HG03457 (cell line): ENCODE data around the gene BSCL2.
"Not testable (repeated sequence)": the region's sequence is repeated elsewhere in the genome, so short reads cannot be mapped to it uniquely, and the experiment has no call there.

Experiments
- ATAC-seq: cut with Tn5 transposase; IDR thresholded peaks from one replicate; pipeline ENCODE4 v1.9.1; 2021; ENCODE audit warnings: moderate number of reproducible peaks; ENCODE audit not compliant: unreplicated experiment

Gene BSCL2

DNA sequence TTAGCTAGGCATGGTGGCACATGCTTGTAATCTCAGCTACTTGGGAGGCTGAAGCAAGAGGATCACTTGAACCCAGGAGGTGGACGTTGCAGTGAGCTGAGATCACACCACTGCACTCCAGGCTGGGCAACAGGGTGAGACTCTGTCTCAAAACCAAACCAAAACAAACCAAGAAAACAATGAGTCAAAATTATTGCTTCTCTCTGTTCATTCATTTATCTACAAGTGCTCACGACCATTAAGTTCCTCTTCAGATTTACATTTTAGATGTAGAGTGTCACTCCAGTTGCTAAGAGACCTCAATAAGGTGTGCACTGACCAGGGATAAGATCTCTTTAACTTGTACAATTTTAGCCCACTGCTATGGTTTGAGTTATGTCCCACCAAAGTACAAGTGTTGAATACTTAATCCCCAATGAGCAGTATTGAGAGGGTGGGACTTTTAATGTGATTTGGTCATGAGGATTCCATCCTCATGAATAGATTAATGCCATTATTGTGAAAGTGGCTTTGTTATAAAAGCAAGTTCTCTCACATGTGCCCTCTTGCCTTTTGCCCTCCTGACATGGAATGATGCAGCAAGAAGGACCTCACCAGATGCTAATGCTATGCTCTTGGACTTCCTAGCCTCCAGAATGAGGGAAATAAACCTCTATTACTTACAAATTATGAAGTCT is 12.2 kb upstream of the BSCL2 start:
- ATAC-seq: no peak

DNA sequence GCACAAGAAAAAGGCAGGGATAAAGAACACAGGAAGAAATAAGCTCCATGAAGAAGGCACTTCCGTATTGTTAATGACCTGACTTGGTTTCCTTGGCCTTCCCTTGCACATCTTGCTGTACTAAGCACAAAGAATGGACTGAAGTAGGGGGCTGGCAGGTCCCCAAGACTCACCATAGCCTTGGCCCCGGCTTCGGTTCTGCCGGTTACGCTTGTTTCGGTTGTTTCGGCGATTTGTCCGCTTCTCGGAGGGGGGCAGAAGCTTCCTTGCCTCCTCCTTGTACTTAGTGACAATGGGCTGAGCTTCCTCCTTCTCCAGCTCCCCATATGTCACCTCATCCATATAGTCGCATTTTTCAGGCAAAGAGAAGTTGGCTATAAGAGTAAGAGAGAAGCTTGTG is 9.6 kb upstream of the BSCL2 start:
- no peak for ATAC-seq

GRCh38 chr11:62716206-62716605 is 9.0 kb upstream of the BSCL2 start:
- ATAC-seq: no peak

GRCh38 chr11:62715150-62716130 is 8.2 kb upstream of the BSCL2 start:
- ATAC-seq: no peak

DNA sequence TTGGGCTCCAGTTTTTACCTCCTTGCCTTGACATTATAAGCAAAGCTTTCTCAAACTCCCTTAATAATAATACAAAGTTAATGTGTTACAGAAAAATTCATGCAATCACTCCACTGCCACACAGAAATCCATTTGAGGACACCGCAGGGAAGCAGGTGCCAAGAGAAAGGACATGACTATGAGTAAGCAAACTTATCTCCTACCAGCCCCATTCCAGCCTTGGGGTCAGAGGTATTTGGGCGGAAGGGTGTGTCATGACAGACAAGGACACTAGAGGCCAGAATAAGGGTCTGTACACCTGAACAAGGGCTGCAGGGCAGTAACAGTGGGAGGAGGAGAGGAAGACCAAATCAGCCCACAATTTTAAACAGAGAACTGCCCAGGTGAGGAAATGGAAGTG is 6.1 kb upstream of the BSCL2 start:
- ATAC-seq: no peak

- ATAC-seq: no peak
These were observed 5.6 kb upstream of the BSCL2 start for GRCh38 chr11:62712861-62713260.

DNA sequence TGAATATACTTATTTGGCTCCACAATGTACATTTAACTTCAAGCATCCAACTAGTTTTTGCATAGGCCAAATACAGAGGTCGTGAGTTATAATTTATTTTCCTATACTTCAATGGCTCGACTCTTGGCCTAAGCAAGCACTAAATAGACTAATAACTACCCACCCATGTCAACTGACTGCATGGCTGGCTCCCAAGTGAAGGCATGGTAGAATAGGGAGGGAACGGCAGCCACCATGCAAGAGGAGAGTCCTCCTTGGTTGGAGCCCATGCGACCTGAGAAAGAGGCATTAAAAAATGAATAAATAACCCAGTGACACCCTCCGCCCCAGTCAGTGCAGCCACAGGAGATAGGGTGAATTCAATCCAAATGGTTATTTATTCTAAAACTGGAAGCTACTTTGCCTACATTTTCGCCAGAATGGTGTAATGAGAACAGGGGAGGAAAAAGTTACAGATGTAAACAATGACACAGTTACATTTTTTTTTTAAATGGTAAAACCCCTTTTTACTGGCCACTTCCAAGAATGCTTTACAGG is 5.1 kb upstream of the BSCL2 start:
- no peak for ATAC-seq

DNA sequence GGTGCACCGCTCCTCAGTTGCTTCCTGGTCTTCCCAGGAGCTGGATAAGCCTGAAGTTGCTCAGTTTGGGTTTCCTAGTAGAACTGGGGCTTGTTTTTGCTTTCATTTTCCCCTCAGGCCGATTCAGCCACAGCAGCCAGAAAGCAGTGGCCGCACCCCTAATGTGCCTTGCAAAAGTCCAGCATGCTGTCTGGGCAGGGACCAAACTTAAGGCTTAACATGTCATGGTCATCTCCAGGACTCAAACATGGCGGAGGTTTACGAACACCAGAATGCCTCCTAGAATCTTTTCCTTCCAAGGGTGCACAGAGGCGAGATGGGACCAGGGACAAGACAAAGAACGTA is 2.7 kb upstream of the BSCL2 start:
- no peak for ATAC-seq

GRCh38 chr11:62709247-62710000 is 2.2 kb upstream of the BSCL2 start:
- peak; percentile 44 for ATAC-seq

- no peak for ATAC-seq
These were observed 1.6 kb upstream of the BSCL2 start for GRCh38 chr11:62708793-62709192.

DNA sequence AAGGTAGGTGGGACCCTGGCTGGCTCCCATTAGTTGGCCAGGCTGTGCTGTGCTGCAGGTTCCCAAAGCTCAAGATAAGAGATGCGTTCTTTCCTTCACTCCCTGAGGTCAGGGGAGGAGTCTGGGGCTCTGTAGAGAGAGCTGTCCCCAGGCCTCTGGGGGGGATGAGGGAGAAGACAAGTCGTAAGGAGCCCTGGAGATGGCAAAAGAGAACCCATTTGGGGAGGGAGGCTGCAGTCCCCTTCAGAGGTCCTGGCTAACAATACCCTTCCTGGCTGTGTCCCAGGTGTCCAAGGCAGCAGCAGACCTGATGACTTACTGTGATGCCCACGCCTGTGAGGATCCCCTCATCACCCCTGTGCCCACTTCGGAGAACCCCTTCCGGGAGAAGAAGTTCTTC is 1.2 kb upstream of the BSCL2 start:
- ATAC-seq: no peak

DNA sequence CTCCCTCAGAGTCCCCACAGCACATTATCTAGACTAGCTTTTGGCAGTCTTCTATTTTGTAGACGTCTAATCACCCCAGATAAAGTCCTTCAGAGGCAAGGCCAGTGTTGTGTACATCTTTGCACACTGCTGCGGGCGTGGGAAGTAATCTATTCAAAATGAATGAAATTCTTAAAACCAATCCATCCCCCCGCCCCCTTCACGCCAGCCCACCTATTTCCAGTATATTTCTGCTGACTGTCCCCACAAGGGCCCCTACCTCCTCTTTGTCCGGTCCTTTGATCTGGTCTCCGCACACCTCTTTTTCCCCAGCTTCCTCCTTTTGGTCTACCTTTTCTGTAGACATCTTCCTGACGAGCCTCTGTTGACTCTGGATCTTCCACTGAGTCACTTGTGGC is 375 bp downstream of the BSCL2 start:
- no peak for ATAC-seq

DNA sequence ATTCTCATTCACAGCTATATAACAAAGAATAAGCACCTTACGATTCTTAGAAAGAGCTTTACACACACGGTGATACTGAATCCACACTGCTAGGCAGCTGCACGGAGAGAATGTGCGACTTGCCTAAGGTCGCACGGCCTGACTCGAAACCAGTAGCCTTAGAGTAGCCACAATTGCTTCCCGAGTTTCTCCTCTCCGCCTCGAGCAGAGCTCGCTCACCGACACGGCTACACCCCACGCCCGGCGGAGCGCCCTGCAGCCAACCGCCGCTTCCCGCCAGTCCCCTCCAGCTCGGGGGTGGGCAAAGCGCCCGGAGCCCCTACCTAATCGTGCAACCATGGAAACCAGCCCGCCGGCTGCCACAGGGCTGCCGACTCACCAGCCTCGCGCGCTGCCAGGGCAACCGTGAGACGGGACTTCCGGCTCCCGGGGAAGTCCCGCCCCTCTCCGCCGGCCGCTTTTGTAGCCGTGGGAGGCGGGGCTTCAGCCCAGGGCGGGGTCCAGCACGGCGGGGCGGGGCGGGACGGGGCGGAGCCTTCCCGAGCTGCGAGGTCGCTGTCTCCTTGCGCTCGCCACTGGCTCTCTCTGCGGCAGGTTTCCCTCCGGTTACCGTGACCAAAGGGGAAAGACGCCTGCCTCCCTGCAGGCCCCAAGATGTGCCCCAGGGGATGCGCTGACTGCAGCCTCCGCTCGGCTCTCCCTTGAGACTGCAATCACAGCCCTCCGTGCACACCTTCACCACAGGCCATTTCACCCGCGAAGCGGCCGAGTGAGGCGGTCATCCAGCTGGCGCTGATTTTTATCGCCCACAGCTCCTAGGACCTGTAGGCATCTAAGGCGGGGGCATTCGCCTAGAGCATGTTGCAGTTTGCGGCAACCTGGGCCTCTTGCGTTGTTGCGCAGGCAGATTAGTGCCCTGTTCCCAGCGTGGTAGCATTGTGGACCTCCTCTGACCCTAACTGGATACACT is 1.1 kb downstream of the BSCL2 start:
- ATAC-seq: peak; percentile 42

DNA sequence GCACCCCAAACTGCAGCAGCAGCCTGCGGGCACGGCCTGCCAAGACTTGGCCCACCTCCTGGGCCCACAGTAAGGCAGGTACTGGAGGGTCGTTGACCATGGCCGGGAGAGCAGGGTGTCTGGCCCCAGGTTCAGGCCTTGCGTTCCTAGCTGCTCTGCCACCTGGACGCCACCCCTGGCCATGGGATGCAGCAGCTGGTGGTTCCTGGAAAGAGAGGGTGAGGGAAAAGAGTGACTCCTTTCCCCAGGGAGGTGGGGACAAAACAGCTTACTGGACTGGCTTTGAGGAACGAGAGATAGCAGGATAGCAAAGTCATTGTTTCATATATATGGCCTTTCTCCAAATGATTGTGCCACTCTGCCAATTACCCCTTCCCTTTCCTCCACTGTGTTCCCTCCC is 1.8 kb downstream of the BSCL2 start:
- no peak for ATAC-seq

DNA sequence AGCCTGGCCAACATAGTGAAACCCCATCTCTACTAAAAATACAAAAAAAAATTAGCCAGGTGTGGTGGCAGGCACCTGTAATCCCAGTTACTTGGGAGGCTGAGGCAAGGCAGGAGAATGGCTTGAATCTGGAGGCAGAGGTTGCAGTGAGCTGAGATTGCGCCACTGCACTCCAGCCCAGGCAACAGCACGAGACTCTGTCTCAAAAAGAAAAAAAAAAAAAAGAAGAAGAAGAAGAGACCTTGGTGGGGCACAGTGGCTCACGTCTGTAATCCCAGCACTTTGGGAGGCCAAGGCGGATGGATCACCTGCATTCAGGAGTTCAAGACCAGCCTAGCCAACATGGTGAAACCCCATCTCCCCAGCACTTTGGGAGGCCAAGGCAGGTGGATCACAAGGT is 3.3 kb downstream of the BSCL2 start:
- ATAC-seq: not testable (repeated sequence)

GRCh38 chr11:62702246-62702645 is 5.0 kb downstream of the BSCL2 start:
- ATAC-seq: no peak

GRCh38 chr11:62694455-62695167 is 12.6 kb downstream of the BSCL2 start:
- no peak for ATAC-seq

DNA sequence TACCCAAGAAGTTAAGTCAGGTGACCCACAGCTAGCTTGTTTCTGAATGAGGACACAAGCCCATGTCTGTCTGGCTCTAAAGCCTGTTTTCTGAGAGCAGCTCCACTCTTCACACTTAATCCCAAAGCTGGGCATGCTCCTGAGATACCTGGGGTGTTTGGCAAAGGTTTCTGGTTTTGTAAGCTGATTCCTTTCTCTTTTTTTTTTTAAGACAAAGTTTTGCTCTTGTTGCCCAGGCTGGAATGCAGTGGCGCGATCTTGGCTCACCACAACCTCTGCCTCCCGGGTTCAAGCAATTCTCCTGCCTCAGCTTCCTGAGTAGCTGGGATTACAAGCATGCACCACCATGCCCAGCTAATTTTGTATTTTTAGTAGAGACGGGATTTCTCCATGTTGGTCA is 13.6 kb downstream of the BSCL2 start:
- not testable (repeated sequence) for ATAC-seq

DNA sequence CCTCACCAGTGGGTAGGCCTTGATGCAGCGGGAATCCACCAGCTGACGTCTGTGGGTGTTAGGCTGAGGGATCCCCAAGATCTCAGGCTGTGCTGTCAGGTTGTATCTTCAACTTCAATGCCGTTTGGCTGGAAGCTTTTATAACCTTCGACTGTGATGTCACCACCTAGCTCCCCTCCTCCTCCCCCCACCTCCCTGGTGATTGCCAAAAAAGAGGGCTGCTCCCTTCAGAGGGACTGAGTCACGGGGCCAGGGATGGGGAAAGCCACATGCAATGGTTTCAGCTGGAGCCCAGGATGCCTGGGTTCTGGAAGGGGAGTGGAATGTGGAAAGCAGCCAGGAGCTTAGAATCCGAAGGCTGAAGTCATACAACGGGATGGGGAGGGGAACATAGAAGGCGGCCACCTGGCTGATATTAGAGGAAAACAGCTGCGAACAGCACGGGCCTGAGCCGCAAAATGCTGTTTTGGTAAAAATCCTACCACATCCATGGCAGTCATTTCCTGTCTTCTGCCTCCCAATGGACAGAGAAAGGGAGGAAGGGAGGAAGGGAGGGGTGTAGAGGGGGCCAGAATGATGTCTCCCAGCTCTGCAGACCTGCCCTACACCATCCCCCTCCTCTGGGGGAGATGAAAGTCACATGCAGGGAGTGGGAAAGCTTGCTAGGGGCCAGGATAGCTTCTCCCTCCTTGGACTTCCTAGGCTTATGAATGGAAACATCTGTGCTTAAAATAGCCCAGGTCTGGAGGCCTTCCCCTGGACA is 17.6 kb downstream of the BSCL2 start, which contains the start of gene LRRN4CL:
Gene LRRN4CL (minus strand): TSS at position 110 of the 763 bp plus-strand sequence. CDS start 1,022 bp downstream, outside the sequence.
- ATAC-seq: no peak
